Nephron (organoid): ENCODE results near the gene ATP7B.
"Not testable (repeated sequence)": the region's sequence is repeated elsewhere in the genome, so short reads cannot be mapped to it uniquely, and the experiment has no call there.

Experiments used
- H3K27ac Mint-ChIP-seq, 3 experiments: 2 replicates each; pipeline ENCODE4 v1.8.0; 2020; ENCODE audit warnings: mixed read lengths in 3 of 3, mild to moderate bottlenecking in 2 of 3, moderate library complexity in 1 of 3
- H3K27me3 Mint-ChIP-seq: 2 replicates; pipeline ENCODE4 v1.8.0; 2021; ENCODE audit warnings: low read depth, mild to moderate bottlenecking, moderate library complexity, mixed read lengths
- H3K36me3 Mint-ChIP-seq: 2 replicates; pipeline ENCODE4 v1.8.0; 2020; ENCODE audit warnings: low read depth, mixed read lengths
- H3K4me1 Mint-ChIP-seq: 2 replicates; pipeline ENCODE4 v1.8.0; 2020; ENCODE audit warnings: mixed read lengths
- H3K4me3 Mint-ChIP-seq, 3 experiments: 2 replicates each; pipeline ENCODE4 v1.8.0; 2020; ENCODE audit warnings: mild to moderate bottlenecking in 3 of 3, mixed read lengths in 3 of 3, moderate library complexity in 2 of 3
- H3K9me3 Mint-ChIP-seq: 2 replicates; pipeline ENCODE4 v1.8.0; 2020; ENCODE audit warnings: mixed read lengths
- CTCF ChIP-seq, 3 experiments: fragments of 200-600 bp; sonication (generic); IDR thresholded peaks; one replicate each; pipeline ENCODE4 v1.5.0; 2021; ENCODE audit warnings: antibody characterized with exemption in 3 of 3; ENCODE audit not compliant: unreplicated experiment in 3 of 3

Gene ATP7B

GRCh38 chr13:51912511-51913225 is 98.6 kb downstream of the ATP7B start:
- no peak for TF ChIP-seq CTCF (IDR thresholded peaks at IDR 0.05; ENCODE audit: unreplicated experiment in 3 of 3)
- H3K4me3 Mint-ChIP-seq, result no peak overlapping the region
- no peak overlapping the region for H3K27ac Mint-ChIP-seq
- H3K9me3 Mint-ChIP-seq, result no peaks in the 10 kb centered on the region
- no peaks in the 10 kb centered on the region for H3K36me3 Mint-ChIP-seq
- peaks cover 3% of the 10 kb centered on the region for H3K27me3 Mint-ChIP-seq
- H3K4me1 Mint-ChIP-seq, result peaks cover 11% of the 10 kb centered on the region

GRCh38 chr13:51912091-51912490 is 99.2 kb downstream of the ATP7B start:
- no peaks in the 10 kb centered on the region for H3K9me3 Mint-ChIP-seq

GRCh38 chr13:51910508-51910907 is 100.7 kb downstream of the ATP7B start:
- no peak overlapping the region for H3K4me3 Mint-ChIP-seq
- peaks cover 3% of the 10 kb centered on the region for H3K27me3 Mint-ChIP-seq
- no peaks in the 10 kb centered on the region for H3K9me3 Mint-ChIP-seq

More at GRCh38 chr13:51912091-51912490, 99.2 kb downstream of the ATP7B start:
- peak in 1 of 3 experiments; percentile 13 for TF ChIP-seq CTCF (IDR thresholded peaks at IDR 0.05; ENCODE audit: unreplicated experiment in 3 of 3)
- Mint-ChIP-seq H3K4me3 (no peak overlapping the region), H3K36me3 (no peaks in the 10 kb centered on the region), H3K27me3 (peaks cover 3% of the 10 kb centered on the region), H3K4me1 (peaks cover 11% of the 10 kb centered on the region), H3K27ac (no peak overlapping the region)

GRCh38 chr13:51909265-51909664 is 102.0 kb downstream of the ATP7B start:
- H3K9me3 Mint-ChIP-seq, H3K4me3 Mint-ChIP-seq, H3K27me3 Mint-ChIP-seq, H3K36me3 Mint-ChIP-seq, H3K27ac Mint-ChIP-seq: not testable (repeated sequence)
- peaks cover 11% of the 10 kb centered on the region for H3K4me1 Mint-ChIP-seq

More at GRCh38 chr13:51910508-51910907, 100.7 kb downstream of the ATP7B start:
- Mint-ChIP-seq H3K36me3 (no peaks in the 10 kb centered on the region), H3K4me1 (peaks cover 11% of the 10 kb centered on the region), H3K27ac (no peak overlapping the region)
- TF ChIP-seq CTCF (IDR thresholded peaks at IDR 0.05; ENCODE audit: unreplicated experiment in 3 of 3), result no peak

GRCh38 chr13:51907040-51907732 is 104.1 kb downstream of the ATP7B start:
- Mint-ChIP-seq H3K4me1 (peaks cover 4% of the 10 kb centered on the region), H3K9me3 (no peaks in the 10 kb centered on the region), H3K4me3 (no peak overlapping the region), H3K27me3 (peaks cover 6% of the 10 kb centered on the region), H3K27ac (no peak overlapping the region), H3K36me3 (no peaks in the 10 kb centered on the region)
- TF ChIP-seq CTCF (IDR thresholded peaks at IDR 0.05; ENCODE audit: unreplicated experiment in 3 of 3), result no peak

- Mint-ChIP-seq H3K27me3 (peaks cover 3% of the 10 kb centered on the region), H3K36me3 (no peaks in the 10 kb centered on the region), H3K9me3 (no peaks in the 10 kb centered on the region), H3K4me1 (no peaks in the 10 kb centered on the region), H3K4me3 (no peak overlapping the region), H3K27ac (no peak overlapping the region)
- TF ChIP-seq CTCF (IDR thresholded peaks at IDR 0.05; ENCODE audit: unreplicated experiment in 3 of 3), result no peak
Observed at GRCh38 chr13:51906581-51906980, 104.7 kb downstream of the ATP7B start.
